C4-2B (cell line): ENCODE measurements around the gene MS4A15.

Source experiments
- ZFX ChIP-seq: fragments of 450-650 bp; IDR thresholded peaks from 2 replicates; pipeline ENCODE4 v1.6.1; 2017
- TF ChIP-seq, protein P1 (sequence below): fragments of 450-650 bp; conservative IDR thresholded peaks from 2 replicates; pipeline ENCODE4 v1.5.1; 2017; ENCODE audit warnings: mild to moderate bottlenecking

GRCh38 chr11:60717956-60718355, 38.7 kb upstream of the MS4A15 start:
- TF ChIP-seq, protein P1, sequence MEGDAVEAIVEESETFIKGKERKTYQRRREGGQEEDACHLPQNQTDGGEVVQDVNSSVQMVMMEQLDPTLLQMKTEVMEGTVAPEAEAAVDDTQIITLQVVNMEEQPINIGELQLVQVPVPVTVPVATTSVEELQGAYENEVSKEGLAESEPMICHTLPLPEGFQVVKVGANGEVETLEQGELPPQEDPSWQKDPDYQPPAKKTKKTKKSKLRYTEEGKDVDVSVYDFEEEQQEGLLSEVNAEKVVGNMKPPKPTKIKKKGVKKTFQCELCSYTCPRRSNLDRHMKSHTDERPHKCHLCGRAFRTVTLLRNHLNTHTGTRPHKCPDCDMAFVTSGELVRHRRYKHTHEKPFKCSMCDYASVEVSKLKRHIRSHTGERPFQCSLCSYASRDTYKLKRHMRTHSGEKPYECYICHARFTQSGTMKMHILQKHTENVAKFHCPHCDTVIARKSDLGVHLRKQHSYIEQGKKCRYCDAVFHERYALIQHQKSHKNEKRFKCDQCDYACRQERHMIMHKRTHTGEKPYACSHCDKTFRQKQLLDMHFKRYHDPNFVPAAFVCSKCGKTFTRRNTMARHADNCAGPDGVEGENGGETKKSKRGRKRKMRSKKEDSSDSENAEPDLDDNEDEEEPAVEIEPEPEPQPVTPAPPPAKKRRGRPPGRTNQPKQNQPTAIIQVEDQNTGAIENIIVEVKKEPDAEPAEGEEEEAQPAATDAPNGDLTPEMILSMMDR = no peak
- TF ChIP-seq ZFX = no peak
